ENCODE results near the gene CCL27. TPM values are rescaled to one million over a fixed set of nuclear protein-coding genes. Genes with fewer than 3 reads are reported as not detected.

Gene CCL27
- 0.28 TPM in 1 of 2 replicates, not detected in the other for total RNA-seq

GRCh38 chr9:34662526-34663302, at the start of gene CCL27:
CCL27 (minus strand) TSS chr9:34662657; CDS start chr9:34662633, 24 bp downstream.

GRCh38 chr9:34710023-34710422, 47.6 kb upstream of the CCL27 start, which contains the start of gene CCL21:
CCL21 (minus strand) TSS chr9:34710136; CDS start chr9:34710066, 70 bp downstream.

GRCh38 chr9:34690983-34691935, 28.8 kb upstream of the CCL27 start, which contains the start of gene CCL19:
CCL19 (minus strand) TSS chr9:34691276; CDS start chr9:34691139, 137 bp downstream.

GRCh38 chr9:34651876-34652601, 10.4 kb downstream of the CCL27 start, which contains the start of gene IL11RA:
IL11RA (plus strand) TSS chr9:34652185; CDS start chr9:34655218, 3,033 bp downstream.

GRCh38 chr9:34646211-34647083, 16.0 kb downstream of the CCL27 start, which contains the start of gene GALT:
GALT (plus strand) TSS chr9:34646675; CDS start chr9:34646705, 30 bp downstream.

GRCh38 chr9:34637356-34638137, 24.9 kb downstream of the CCL27 start, which contains the start of gene SIGMAR1:
SIGMAR1 (minus strand) TSS chr9:34637787; CDS start chr9:34637697, 90 bp downstream.

GRCh38 chr9:34628656-34629490, 33.6 kb downstream of the CCL27 start, which contains the start of gene ARID3C:
ARID3C (minus strand) TSS chr9:34629066; CDS start chr9:34628014, 1,052 bp downstream.

GRCh38 chr9:34620061-34620994, 42.1 kb downstream of the CCL27 start, which contains the start of gene DCTN3:
DCTN3 (minus strand) TSS chr9:34620495; CDS start chr9:34620464, 31 bp downstream.

Other genes with a start within 250 kb of the CCL27 start
- 9.7 and 12.8 TPM in 2 replicates for gene FAM219A, start 204.1 kb downstream of the CCL27 start, total RNA-seq
- not detected in 2 replicates for gene DNAI1, start 203.9 kb downstream of the CCL27 start, total RNA-seq
- not detected in 2 replicates for gene ENHO, start 139.7 kb downstream of the CCL27 start, total RNA-seq
- 0.42 TPM in 1 of 2 replicates, not detected in the other for gene CNTFR, start 72.9 kb downstream of the CCL27 start, total RNA-seq
- gene RPP25L, start 50.6 kb downstream of the CCL27 start, total RNA-seq: 41.4 and 41.8 TPM in 2 replicates
- gene DCTN3, start 42.2 kb downstream of the CCL27 start, total RNA-seq: 90.6 and 152 TPM in 2 replicates
- not detected in 2 replicates for gene ARID3C, start 33.6 kb downstream of the CCL27 start, total RNA-seq
- gene SIGMAR1, start 24.9 kb downstream of the CCL27 start, total RNA-seq: 178 and 189 TPM in 2 replicates
- 15.4 and 21.8 TPM in 2 replicates for gene GALT, start 16.0 kb downstream of the CCL27 start, total RNA-seq
- gene IL11RA, start 10.5 kb downstream of the CCL27 start, total RNA-seq: 0.79 and 4.6 TPM in 2 replicates
- not detected in 2 replicates for gene CCL19, start 28.6 kb upstream of the CCL27 start, total RNA-seq
- gene CCL21, start 47.5 kb upstream of the CCL27 start, total RNA-seq: not detected in 2 replicates

All from airway epithelial cell (primary cell).